NCI-H226 (cell line): ENCODE data around the gene ZBTB24.
"Not testable (repeated sequence)": the region's sequence is repeated elsewhere in the genome, so short reads cannot be mapped to it uniquely, and the experiment has no call there.

Source experiments
- DNase-seq: peaks from one replicate; pipeline ENCODE4 v3.0.0-alpha.2; 2015

The ZBTB24 gene

DNA sequence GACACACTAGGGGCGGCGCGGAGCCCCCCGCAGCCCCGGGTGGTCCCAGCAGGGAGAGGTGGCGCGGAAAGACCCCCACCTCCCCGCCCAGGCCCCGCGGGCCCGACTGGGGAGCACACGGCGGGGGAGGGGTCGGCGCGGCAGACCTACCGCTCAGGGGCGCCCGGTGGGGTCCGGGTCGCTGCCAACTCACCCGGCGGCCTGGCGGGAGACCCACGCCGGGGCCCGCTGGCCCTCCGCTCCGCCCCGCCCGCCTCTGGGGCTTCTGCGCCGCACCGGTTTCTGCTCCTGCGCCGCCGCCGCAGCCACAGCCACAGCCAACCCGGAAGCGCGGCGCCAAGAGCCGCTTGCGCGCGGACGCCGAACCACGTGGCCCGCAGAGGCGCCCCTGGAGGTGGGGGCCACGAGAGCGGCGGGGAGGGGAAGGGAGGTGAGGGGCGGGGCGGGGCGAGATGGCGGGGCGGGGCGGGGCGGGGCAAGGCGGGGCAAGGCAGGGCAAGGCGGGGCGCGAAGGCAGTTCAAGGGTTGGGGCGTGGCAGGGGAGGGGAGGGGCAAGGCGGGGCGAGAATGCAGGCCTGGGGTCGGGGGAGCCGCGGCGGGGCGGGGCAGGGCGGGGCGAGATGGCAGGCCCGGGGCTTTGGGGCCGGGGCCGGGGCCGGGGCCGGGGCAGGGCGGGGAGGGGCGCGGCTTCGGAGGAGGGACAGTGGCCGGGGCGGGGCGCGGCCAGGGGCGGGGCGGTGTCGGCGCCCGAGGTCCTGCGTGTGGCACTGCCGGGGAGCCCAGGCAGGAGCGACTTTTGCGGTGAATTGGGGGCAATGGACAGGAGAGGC, at the start of gene ZBTB24:
TSS of gene ZBTB24 (minus strand) at position 315 of the 830 bp plus-strand sequence. CDS start 1,193 bp downstream, outside the sequence.
- DNase-seq = peak; percentile 85

DNA sequence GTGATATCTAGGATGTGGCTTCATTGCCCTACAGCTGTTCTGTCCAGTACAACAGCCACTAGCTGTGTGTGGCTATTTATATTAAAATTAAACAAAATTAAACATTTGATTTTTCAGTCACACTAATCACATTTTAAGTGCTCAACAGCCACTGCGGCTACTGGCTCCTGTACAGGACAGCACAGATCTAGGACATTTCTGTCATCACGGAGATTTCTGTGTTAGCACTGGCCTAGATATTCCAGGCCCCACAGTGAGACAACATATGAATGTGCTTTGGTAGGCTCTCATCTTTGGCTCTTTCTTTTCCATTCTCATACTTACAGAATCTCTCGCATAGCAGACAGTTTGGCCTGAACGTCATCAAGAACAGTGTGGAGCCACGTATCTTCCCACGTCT, 48.4 kb upstream of the ZBTB24 start:
- DNase-seq = no peak

DNA sequence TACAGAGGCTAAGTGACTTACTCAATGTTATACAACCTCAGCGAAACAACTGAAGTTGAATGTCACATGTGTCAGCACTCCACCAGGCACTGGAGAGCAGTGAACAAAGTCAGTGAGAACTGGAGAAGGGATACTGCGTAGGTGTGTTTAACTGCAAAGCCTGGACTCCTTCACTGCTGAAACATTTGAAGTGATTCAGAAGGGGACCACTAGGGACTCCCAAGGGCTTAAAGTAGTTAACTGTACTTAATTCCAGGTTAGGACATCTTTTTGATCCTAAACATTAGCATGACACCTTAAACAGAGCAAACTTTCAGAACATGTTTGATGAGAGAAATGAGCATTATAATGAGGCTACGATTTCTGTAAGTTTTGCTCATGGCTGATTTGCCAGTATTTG, 45.0 kb upstream of the ZBTB24 start:
- DNase-seq = no peak

DNA sequence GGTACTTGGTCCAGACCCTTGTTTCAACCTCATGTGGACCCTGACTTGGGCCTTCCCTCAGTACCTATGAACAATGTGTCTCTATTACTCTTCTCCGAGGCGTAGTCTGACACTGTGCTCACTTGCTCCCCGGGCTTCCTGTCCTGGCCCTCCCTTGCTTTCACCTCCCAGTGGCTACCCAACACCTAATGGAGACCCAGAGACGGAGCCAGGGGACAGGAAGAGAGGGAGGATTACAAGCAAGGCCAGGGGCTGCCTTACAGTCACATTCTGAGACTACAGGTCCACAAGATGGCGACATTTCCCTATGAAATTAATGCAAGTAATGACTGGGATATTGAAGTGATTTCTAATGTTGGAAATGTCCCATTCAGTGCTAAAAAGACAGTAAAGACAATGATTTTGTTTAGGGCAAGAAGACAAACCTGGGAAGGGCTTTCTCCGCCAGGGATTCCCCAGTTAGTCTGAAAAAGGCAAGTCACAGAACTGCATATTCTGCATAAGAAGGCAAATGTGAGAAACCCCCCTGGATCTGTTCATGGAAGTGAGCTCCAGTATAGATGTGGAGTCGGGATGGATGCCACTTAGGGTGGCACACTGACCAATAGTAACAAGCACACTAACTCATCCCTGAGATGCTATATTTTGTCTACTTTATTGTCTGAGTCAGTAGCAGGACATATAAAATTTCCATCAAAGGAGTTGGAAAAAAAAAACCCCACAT, 44.0 kb upstream of the ZBTB24 start:
- peak; percentile 16 for DNase-seq

DNA sequence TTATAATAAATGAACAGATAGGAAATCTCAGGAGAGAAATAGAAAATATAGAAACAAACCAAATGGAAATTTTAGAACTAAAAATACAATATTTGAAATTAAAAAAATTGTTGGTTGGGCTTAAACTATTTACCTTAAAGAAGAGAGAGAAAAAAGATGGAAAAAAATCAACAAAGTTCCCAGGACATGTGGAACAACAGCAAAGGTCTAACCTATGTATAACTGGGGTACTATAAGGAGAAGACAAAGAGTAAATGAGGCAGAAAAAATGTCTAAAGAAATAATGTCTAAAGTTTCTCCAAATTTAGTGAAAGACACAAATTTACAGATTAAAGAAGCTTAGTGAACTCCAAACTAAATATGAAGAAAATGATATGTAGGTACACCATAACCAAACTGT, 41.1 kb upstream of the ZBTB24 start:
- no peak for DNase-seq

DNA sequence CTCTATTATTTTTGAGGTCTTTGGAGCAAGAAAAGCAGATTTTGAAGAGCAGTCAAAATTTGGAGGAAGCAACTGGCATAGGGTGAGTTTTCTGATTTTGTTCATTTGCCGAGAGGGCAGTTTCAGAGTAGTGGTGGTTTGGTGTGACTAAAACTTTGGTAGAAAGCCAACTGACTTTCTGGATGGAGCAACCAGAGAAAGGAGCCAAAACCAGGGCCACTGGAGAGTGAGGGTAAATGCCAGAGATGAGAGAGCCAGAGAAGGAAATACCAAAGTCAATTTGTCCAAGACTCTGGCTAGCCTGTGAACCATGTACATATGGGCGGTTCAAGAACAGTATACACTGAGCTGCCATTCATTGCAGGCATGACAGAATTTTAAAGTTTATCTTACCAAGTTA, 40.5 kb upstream of the ZBTB24 start:
- DNase-seq = peak; percentile 65

DNA sequence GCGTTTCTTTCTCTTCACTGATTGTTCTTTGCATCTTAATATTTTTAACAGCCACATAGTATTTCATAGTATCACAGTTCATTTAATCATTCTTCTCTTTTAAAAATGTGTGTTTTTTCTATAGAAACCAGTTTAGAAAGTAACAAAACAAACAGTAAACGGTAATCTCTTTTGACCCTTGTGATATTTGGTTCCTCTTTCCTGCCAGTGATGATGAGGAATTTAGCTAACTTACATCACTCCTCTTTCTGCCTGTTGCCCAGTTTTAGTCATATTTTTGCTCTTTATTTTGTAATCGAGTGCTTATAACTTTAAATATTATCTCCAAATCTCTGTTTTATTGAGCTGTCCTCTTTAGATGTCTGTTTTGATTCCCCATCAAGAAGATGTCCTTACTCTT, 38.1 kb upstream of the ZBTB24 start:
- DNase-seq = no peak

DNA sequence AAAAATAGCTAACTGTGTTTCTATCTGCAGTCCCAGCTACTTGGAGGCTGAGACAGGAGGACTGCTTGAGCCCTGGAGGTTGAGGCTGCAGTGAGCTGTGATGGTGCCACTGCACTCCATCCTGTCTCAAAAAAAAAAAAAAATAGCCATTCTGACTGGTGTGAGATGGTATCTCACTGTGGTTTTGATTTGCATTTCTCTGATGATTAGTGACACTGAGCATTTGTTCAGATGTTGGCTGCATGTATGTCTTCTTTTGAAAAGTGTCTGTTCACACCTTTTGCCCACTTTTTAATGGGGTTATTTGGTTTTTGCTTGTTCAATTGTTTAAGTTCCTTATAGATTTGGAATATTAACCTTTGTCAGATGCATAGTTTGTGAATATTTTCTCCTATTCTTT, 36.6 kb upstream of the ZBTB24 start:
- DNase-seq = not testable (repeated sequence)

DNA sequence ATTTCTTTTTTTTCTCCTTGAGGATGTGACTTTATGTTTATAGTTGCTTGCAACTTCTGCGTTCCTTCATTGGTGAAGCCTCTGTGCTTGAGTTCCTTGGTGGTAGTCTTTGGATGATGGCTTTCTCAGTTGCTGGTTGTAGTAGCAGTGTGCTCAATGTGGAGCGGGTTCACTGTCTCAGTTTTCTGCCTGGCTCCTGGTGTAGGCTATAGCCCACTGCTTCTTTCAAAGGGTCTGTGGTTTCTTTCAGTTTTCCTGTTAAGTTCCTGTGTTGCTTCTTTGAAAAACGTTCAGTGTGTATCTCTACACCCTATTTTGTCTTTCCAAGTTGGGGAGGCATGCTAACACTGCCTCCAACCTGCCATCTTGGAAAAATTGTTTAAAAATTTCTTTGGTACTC, 33.9 kb upstream of the ZBTB24 start:
- no peak for DNase-seq

DNA sequence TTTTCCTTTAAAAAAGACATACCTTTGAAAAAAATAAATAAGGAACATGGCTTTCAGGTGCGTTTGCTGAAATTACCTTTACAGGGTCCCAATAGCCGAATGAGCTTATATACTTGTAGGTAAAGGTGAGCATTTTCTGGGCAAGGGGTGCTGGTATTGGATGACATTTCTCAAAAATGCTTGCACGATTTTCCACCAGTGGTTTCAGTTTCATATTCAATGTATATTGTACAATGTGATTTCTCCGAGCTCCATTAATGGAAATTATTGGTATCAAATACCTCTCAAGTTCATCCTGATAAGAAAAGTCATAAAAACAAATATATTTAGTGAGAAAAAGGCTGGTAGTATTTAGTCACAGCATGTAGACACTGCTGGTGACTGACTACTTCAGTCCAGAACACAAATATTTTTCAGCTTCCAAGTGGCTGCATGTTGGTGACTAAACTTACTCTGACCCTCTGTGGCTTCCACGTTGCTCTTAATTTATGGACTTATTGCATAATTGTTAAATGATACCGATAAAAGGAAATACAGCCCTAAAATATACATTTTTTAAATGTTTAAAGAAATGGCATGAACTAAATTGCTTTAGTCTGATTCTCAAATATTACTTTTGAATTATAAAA, 32.9 kb upstream of the ZBTB24 start:
- no peak for DNase-seq

DNA sequence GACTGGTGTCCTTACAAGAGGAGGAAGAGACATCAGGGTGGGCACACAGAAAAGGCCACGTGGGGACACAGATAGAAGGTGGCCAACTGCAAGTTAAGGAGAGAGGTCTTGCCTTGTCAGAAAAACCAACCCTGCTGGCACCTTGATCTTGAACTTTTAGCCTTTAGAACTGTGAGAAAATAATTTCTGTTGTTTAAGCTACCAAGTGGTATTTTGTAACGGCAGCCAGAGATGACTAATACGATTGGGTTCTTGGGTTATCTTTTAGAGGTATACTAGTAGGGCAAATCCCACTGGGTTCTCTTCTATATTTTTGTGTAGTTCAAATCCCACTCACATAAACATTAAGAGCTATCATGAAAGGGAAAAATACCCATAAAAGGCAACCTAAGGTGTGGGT, 31.9 kb upstream of the ZBTB24 start:
- peak; percentile 5 for DNase-seq

DNA sequence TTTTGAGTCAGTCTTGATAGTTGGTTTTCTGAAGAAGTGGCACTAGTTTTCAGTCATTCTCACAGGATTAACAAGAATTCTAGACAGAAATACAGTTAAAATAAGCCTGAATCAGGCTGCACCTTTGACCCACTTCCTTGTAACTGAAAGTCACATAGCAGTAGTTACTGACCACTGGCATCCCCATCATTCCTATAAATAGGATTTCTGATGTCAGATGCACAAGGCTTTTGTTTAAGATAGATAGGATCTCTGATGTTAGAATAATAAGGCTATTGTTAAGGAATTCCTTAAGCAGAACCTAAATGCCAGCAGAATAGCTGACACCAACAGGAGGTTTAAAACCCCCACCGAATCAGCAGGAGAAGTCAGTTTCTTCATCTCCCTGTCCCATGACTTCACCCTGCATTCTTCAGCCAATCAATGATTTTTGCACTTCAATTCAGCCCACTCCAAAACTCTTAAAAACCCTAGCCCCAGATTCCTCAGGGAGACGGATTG, 30.6 kb upstream of the ZBTB24 start:
- no peak for DNase-seq

DNA sequence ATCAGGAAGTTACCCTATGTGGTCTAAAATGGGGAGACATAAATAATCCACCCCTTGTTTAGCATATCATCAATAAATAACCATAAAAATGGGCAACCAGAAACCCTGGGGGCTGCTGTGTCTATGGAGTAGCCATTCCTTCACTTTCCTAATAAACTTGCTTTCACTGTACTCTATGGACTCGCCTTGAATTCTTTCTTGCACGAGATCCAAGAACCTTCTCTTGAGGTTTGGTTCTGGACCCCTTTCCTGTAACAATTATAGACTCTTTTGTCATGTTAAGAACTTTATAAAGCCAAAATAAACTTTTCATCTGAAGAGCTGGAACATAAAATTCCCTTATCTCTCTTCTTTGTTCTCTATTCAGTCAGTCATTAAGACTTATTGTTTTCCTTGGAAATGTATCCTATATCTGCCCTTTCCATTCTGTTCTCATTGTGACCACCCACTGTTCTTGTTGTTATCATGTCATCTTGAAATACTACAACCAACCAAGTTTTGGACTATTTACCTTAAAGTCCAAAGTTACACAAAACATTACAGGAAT, 29.3 kb upstream of the ZBTB24 start:
- DNase-seq = no peak

DNA sequence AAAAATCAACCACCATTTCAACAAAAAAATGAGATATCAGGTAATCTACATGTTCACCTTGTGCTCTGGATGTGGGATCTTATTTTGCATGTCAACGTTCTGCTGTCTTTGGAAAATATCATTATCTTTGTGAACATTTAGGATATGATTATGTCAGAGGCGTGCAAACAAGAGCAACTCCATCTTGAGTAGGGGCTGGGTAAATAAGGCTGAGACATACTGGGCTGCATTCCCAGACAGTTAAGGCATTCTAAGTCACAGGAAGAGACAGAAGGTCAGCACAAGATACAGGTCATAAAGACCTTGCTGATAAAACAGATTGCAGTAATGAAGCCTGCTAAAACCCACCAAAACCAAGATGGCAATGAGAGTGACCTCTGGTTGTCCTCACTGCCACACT, 28.8 kb upstream of the ZBTB24 start:
- DNase-seq = no peak

DNA sequence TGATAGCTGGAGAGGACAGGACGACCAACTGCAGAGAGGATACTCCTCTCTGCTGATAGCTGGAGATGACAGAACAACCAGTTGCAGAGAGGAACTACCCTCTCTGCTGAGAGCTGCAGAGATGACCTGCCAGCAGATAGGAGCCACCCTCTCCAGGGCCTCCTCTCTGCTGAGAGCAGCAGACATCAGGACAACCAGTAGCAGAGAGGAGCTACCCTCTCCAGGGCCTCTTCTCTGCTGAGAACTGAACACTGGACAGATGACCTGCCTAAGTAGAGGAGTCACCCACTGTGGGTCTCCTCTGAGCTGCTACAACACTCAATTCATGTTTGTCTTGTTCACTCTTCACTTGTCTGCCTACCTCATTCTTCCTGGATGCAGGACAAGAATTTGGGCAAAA, 27.3 kb upstream of the ZBTB24 start:
- DNase-seq = no peak

DNA sequence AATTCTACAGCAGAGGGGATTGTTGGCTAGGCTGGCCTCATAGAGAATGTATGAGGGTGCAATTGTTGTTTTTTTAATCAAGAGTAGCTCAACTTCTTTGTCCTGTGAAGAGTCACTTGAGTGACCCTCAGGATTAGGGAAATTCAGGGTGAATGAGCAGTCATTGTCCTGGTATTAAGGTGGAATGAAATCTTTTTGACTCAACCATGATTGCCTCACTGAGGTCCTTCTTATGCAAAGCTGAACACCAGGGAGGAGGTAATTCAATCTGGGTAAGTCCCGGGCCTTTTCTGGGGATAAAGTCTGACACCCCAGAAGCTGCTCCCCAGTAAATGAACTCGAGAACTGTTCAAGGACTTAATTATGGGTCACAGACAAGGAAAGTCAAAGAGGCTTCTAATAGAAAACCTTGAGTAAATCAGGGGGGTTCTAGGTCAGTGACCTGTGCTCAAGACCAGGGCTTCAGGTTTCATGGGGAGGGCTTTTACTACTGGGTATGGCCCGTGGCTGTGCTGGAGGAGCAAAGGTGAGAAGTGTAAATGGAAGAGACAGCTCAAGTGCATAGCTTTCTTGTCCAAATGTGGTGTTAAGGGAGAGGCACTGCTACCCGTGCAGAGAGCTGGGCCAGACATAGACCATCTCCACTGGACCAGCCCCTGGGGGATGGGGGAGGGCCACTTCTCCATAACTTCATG, 25.3 kb upstream of the ZBTB24 start:
- DNase-seq = no peak

DNA sequence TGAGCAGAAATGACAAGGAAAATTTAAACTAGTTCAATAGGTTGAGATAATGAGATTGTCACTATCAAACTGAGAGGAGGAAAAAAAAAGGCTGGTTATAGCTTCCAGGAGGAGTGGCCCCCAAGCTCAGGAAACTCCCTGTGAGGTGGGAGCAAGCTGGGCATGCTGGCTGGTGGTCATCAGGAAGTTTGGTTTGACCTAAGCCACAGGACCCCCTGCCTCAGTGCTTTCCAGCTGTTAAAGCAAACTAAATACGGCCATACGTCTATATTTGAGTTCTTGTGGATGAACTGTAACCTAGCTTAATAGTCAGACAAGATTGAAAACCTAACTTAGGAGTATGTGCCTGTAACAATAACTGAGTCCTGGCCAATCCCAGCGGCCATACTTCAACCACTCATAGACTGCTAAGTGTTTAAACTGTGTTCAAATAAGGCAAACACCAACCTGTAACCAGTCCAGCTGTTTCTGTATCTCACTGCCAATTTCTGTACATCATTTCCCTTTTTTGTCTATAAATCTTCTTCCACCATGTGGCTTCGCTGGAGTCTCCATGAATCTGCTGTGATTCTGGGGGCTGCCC, 24.6 kb upstream of the ZBTB24 start:
- no peak for DNase-seq

DNA sequence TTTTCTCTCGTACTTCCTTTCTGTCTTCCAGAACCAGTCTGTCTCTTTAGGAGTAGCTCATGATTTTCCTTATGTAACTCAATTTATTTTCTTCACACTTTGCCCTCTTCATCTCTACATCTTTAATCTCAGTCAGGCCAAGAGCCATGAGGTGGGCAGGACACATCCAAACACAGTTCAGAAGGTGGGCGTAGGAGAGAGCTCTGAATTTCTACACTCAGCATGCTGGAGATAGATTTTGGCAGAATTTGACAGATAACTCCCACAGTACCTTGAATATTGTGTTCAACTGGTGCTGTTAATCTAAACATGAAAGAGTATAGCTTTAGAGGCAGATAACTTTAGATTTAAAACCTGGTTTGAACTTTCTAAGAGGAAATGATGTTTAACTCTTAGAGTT, 23.8 kb upstream of the ZBTB24 start:
- no peak for DNase-seq

DNA sequence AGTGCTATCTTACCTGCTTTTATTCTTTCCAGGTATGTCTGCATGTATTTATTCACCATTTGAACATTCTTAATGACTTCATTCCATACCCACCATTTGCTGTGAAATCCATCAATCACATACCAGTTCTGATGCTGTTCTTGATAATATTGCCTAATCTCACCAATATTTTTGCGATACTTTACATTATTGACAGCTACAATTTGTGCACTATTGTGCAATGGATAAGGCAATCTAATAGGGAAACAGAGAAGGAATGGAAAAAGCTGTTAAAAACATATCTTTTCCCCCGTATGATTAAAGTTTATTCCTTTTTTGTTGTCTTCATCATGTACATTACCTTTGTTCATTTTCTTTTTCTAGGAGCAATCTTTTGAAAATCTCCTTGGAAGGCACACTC, 23.3 kb upstream of the ZBTB24 start:
- DNase-seq = no peak

DNA sequence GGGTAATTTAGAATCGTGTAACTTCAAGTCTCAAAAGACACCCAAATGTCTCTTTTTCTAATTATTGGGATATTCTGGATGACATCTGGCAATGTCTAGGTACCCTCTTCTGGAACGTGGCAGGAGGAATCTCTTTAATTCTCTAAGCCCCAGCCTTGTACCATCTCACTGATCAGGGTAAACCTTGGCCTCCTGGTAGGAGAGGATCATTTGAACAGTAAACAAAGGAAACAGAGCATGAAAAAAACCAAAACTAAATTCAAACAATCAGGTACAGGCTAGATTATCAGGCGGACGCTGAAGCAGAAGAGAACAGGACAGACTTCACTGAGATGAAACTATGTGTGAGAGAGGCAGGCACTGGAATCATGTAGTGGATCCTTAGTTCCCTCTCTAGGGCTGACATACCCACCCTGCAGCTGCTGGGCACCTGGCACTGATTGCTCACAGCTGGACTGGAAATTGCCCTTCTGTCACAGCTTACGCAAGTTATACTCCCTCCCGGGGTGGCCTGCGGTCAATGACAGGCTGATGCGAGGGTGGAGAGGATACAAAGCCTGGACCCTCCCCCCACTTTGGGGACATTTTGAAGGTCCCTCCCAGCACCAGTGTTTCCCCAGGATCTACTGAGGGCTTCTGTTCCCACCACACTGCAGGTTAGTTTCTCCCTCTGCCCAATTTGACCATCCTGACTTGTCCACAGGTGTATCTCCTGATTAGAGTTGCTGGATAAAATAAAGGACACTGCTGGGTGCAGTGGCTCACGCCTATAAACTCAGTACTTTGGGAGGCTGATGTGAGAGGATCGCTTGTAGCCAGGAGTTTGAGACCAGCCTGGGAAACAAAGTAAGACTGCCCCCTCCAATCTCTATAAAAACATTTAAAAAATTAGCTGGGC, 20.6 kb upstream of the ZBTB24 start:
- no peak for DNase-seq

DNA sequence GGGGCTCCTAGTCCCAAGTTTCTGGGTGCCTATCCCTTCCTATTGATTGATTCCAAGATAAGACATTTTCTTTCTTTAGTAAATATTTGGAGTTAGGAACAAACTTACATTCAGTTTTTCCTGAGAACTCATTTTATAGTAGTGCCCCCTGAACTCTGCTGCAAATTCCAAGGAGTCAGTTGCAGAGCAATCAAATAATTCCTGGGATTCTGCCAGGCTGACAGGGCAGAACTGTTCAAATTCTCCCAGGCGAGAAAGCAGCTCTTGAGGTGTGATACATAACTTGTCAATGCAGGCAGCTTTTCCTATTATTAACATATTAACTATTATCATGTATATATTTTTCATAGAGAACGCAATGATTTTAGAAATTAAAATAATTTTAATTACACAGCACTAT, 15.9 kb upstream of the ZBTB24 start:
- no peak for DNase-seq
